ENCODE data around the gene AKR1B15.
"Not testable (repeated sequence)": the region's sequence is repeated elsewhere in the genome, so short reads cannot be mapped to it uniquely, and the experiment has no call there.

The AKR1B15 gene

DNA sequence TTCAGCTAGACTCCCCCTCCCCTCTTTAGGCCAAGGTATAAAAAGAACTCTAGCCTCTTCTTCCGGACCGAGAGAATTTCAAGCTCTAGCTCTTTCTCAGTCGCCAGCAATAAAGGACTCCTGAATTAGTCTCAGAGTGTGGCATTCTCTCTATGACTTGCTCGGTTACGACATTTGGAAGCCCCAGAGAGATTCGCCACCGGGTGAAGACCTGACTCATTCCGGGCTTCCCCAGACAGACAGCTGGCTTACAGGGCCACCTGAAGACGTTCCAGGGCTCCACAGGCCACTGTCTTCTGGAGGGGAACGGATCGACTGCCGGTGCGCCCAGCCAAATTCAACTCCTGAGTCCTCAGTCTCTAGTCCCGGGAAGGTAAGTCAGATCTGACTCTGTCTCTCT is at the start of gene AKR1B15:
AKR1B15 (plus strand) TSS at position 234 of the 400 bp plus-strand sequence. CDS start 15,510 bp downstream, outside the sequence.
- DNase-seq: no peak

DNA sequence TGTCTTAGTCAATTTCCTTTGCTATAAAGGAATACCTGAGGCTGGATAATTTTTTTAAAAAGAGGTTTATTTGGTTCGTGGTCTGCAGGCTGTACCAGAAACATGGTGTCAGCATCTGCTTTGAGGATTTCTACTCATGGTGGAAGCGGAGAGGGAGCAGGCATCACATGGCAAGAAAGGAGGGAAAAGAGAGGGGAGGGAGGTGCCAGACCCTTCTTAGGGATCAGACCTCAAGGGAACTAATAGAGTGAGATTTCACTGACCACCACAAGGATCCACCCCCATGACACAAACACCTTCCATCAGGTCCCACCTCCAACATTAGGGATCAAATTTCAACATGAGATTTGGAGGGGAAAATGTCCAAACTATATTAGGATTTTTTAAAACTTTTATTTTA is 48.5 kb upstream of the AKR1B15 start:
- DNase-seq: no peak

DNA sequence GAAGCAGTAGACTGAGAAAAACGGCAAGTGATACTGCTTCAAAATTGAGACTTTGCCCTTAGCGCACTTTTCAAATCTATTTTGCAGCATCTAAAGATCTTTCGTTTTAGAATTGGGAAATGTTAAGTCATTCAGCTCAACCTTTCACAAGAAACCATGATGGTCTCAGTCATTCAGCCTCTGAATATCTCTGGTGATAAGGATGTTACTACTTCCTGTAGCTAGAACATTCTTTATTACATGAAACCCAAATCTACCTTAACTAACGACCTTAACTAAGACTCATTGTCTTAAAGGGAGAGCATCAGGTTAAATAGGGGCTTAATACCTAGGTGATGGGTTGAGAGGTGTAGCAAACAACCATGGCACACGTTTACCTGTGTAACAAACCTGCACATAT is 47.9 kb upstream of the AKR1B15 start:
- no peak for DNase-seq

- DNase-seq: no peak
Measured at GRCh38 chr7:134502463-134503371, 46.2 kb upstream of the AKR1B15 start.

- no peak for DNase-seq
Measured at GRCh38 chr7:134504660-134505164, 44.2 kb upstream of the AKR1B15 start.

DNA sequence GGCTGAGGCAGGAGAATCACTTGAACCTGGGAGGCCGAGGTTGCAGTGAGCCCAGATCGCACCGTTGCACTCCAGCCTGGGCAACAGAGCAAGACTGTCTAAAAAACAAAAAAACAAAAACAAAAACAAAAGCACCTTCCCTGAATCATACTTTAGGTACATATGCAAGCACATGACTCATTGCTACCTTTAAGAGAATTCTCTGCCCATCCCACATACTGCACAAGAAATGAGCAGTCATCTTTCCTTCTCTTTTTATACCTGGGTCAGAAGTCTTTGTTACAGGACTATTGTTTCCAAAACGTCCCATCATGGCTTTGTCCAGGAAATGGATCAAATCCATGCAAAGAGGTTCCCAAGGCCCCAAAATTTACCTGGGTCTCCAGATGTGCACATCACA is 43.1 kb upstream of the AKR1B15 start:
- no peak for DNase-seq

- no peak for DNase-seq
Measured at GRCh38 chr7:134509010-134509409, 39.9 kb upstream of the AKR1B15 start.

GRCh38 chr7:134510646-134511045 is 38.3 kb upstream of the AKR1B15 start:
- DNase-seq: no peak

GRCh38 chr7:134512271-134512670 is 36.6 kb upstream of the AKR1B15 start:
- no peak for DNase-seq

GRCh38 chr7:134513169-134513752 is 35.6 kb upstream of the AKR1B15 start:
- peak; percentile 6 for DNase-seq

DNA sequence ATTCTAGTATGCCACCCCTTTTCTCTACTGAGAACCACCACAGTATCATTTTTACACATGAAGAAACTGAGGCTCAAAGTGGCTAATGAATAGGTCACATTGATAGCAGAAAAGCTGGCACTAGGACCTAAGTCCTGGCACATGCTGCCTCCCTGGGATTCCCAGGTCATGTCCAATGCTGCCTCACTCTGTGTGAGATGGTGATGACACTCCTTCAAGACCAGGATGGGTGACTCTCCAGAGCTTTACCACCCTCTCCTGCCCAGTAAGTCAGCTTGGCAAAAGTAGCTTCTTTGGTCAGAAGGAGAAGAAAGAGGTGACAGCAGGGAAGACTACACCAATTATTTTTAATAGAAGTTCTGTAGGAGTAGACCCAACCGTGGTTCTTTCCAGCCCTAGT is 34.8 kb upstream of the AKR1B15 start:
- DNase-seq: no peak

- peak; percentile 3 for DNase-seq
Measured at GRCh38 chr7:134514663-134515062, 34.2 kb upstream of the AKR1B15 start.

- peak; percentile 26 for DNase-seq
Measured at GRCh38 chr7:134515569-134516468, 33.1 kb upstream of the AKR1B15 start.

DNA sequence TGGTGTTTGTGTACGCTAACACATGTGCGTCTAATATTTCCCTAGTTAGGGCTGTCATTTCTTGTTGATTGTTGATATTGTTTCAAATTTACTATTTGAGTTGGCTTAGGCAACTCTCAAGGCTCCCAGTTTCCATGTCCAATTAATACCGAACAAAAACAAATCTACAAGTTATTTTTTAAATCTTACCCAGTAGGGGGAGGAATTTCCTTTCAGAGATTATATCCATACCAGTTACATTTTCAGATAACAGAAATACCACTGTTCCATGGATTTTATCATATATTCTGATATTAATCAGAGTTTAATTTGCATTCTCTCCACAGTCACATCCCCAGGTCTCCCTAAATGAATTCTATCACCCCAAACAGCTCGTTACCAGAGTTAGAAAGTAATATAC is 28.8 kb upstream of the AKR1B15 start:
- no peak for DNase-seq

- DNase-seq: no peak
Measured at GRCh38 chr7:134522601-134523000, 26.3 kb upstream of the AKR1B15 start.

GRCh38 chr7:134525449-134525848 is 23.5 kb upstream of the AKR1B15 start:
- DNase-seq: not testable (repeated sequence)

- DNase-seq: not testable (repeated sequence)
Measured at GRCh38 chr7:134526552-134527248, 22.2 kb upstream of the AKR1B15 start.

DNA sequence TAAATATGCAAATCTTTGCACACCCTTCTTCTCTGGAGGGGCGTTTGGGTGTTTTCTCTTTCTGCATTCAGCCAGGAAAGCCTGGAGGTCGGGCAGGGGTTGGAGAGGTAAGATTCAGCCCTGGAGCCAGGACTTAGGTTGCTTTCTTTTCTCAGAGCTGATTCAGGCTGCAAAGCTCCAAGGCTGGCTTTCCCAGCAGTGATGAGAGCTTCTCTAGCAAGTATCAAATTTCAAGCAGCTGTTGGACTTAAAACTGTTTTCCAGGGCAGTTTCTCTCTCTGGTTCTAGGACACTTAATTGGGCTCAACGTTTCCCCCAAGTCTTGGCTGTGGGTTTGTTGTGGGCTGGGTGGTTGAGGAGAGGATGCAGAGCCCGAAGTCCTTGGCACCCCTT is 20.9 kb upstream of the AKR1B15 start:
- DNase-seq: no peak

DNA sequence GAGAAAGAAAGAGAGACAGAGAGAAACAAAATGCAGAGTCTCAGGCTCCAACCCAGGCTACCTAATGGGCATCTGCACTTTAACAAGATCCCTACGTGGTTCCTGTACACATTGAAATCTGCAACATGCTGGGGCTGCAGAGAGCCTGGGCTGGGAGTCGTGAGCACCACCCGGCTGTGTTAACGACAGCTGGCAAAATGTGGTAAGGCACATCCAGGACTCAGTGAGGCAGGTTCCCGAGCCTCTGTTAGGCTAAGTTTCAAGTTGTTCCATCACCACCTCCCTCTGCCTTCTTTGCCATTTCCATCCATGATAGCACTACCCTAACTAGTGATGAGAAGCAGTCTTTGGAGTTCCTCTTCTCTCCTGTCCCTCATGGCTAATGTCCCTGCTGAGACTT is 20.2 kb upstream of the AKR1B15 start:
- no peak for DNase-seq

GRCh38 chr7:134530460-134530859 is 18.4 kb upstream of the AKR1B15 start:
- DNase-seq: no peak

DNA sequence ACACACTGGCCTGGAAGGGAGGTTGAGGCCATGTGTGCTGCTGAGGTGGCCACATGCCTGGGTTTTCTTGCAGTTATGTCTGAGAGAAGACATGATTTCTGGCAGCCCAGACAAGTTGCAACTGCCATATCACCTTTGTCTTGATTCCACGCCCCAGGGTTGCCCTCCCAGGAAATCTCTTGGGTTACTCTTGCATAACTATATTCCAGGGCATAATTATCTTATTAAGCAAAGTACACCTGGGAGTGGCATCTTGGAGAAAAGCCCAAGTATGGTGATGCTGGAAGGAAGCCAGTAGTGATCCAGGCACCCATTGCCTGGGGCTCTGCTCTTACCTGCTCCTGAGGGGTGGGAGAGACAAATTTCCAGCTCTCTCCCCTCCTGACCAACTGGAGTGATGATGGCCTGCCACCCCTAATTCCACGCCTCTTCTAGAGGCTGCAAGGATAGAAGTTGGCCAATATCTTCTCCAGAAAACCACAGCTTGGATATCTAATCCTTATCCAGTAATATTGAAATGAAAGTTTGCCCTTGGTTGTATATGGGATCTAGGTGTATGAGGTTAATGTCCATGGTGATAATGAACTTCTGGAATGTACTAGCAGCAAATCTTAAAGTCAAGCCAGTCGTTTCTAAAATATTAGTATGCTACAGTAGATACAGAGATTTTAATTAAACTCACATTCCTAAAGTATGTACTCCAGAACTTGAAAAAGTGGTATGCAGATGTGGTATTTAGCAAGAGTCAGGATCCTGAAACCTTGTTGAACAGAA is 16.5 kb upstream of the AKR1B15 start:
- DNase-seq: no peak

- no peak for DNase-seq
Measured at GRCh38 chr7:134532954-134533218, 16.0 kb upstream of the AKR1B15 start.
